IPS-18c (cell line): ENCODE data around the gene HNRNPH2.

Source experiments
- H3K4me3 ChIP-seq: 2 replicates; pipeline ENCODE4 v1.7.0; 2013; ENCODE audit warnings: low read depth, mild to moderate bottlenecking, low read length, moderate library complexity; ENCODE audit not compliant: insufficient read depth
- H3K9me3 ChIP-seq: one replicate; pipeline ENCODE4 v1.6.1; 2013; ENCODE audit warnings: mild to moderate bottlenecking, low read length, moderate library complexity; ENCODE audit not compliant: control insufficient read depth, insufficient read depth

The HNRNPH2 gene

GRCh38 chrX:101427954-101428353, 19.9 kb downstream of the HNRNPH2 start:
- peaks cover 3% of the 10 kb centered on the region for H3K9me3 ChIP-seq

GRCh38 chrX:101429934-101430333, 21.9 kb downstream of the HNRNPH2 start:
- peaks cover 3% of the 10 kb centered on the region for H3K9me3 ChIP-seq
- H3K4me3 ChIP-seq, result no peak overlapping the region

More at GRCh38 chrX:101427954-101428353, 19.9 kb downstream of the HNRNPH2 start:
- H3K4me3 ChIP-seq, result no peak overlapping the region

GRCh38 chrX:101430457-101431078, 22.5 kb downstream of the HNRNPH2 start:
- peaks cover 3% of the 10 kb centered on the region for H3K9me3 ChIP-seq
- H3K4me3 ChIP-seq, result no peak overlapping the region

GRCh38 chrX:101442085-101442484, 34.1 kb downstream of the HNRNPH2 start:
- H3K9me3 ChIP-seq, result peaks cover 8% of the 10 kb centered on the region
- H3K4me3 ChIP-seq, result no peak overlapping the region

- Histone ChIP-seq H3K9me3 (peaks cover 4% of the 10 kb centered on the region), H3K4me3 (no peak overlapping the region)
Measured at GRCh38 chrX:101449279-101449678, 41.3 kb downstream of the HNRNPH2 start.

GRCh38 chrX:101450085-101450484, 42.1 kb downstream of the HNRNPH2 start:
- Histone ChIP-seq H3K4me3 (no peak overlapping the region), H3K9me3 (peaks cover 4% of the 10 kb centered on the region)

- peaks cover 4% of the 10 kb centered on the region for H3K9me3 ChIP-seq
- H3K4me3 ChIP-seq, result no peak overlapping the region
Measured at GRCh38 chrX:101450961-101451360, 42.9 kb downstream of the HNRNPH2 start.

- Histone ChIP-seq H3K4me3 (no peak overlapping the region), H3K9me3 (peaks cover 2% of the 10 kb centered on the region)
Measured at GRCh38 chrX:101452056-101452455, 44.0 kb downstream of the HNRNPH2 start.

GRCh38 chrX:101460669-101461068, 52.6 kb downstream of the HNRNPH2 start:
- peaks cover 4% of the 10 kb centered on the region for H3K9me3 ChIP-seq
- no peak overlapping the region for H3K4me3 ChIP-seq

GRCh38 chrX:101462892-101463291, 54.9 kb downstream of the HNRNPH2 start:
- Histone ChIP-seq H3K4me3 (no peak overlapping the region), H3K9me3 (peaks cover 2% of the 10 kb centered on the region)
